NCI-H146 (cell line): ENCODE measurements around the gene TRERF1.

ENCODE experiments used
- DNase-seq: peaks from one replicate; lab custom pipeline; 2025; lab: John Stamatoyannopoulos, UW

TRERF1 gene

DNA sequence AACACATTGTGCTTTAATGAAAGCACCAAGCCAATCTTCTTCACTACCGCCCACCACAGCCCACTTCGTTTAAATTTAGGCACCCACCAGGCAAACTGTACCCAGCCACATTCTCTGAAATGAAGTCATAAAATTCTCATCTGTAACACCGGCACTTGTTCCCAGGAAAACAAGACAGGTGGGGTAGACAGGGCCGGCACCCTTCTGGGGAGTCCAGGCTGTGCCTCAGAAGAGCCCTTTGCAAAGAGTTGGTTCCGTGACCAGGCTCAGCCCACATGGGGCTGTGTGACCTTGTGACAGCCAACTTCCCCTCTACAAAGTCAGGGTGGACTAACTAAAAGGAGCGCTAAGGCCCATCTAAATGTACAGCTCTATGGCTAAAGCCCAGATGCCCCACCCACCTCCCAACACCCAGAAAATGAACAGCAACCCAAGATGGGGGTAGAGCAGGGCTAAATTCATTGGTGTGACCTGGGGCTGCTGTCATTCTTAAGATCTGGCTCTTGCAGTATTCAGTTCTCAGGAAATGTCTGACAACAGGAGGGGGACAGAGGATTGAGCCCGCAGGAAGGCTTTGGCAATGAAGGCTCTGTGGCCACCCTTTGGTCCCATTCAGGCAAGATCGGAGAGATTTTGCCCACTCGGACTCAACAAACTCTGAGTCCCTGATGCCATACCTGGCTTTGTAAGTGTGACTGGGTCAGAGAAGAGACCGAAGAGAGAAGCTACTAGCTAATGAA lies 56.7 kb downstream of the TRERF1 start:
- no peak for DNase-seq

DNA sequence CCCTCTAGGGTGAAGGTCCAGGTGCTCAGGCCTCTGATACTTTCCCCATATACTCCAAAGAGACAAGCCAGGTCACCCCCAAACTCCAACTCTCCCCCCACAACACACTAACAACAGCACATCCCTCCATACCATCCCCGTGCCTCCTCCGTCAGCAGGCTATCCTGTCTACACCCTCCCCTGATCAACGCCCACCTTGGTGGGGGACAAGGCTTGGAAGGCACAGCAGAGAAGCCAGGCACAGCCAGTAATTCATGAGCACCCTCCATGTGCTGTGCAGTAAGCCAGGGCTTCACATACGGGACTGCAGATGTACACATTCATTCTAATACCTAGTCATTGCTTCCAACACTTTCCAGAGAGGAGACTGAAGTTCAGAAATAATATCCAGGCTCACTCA lies 57.6 kb downstream of the TRERF1 start:
- no peak for DNase-seq

DNA sequence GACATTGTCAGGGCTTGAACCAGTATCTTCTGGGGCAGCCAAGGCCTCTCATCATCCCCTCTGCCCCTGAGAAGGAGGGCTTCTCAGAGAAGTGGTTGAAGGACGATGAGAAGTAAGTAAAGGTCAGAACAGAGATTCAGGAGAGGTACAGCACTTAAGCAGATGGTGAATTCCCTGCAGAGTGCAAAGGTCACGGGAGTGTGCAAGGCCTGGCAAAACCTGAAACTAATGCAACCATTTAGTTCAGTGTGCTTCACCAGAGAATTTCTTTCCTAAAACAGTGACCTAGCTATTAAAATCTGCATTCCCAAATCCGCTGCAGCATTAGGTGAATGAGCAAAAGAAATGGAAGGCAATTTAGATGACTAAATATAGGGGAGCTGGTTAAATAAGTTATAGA lies 58.4 kb downstream of the TRERF1 start:
- no peak for DNase-seq

DNA sequence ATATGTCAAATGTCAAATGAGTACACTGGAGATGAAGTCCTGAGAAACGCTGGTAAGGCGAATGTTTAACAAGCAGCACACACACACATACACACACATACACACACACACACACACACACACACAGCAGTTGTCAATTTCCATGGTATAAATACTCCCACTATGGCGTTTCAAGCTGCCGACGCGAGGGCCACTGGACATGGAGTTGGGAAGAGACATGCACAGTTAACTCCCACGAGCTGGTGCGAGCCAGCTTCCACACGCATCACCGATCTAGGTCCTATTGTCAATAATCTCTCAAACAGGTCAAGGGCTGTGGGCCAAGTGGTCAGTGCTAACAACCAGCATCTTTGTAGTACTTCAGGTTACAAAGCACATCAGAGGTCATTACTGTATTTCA lies 58.9 kb downstream of the TRERF1 start:
- no peak for DNase-seq

DNA sequence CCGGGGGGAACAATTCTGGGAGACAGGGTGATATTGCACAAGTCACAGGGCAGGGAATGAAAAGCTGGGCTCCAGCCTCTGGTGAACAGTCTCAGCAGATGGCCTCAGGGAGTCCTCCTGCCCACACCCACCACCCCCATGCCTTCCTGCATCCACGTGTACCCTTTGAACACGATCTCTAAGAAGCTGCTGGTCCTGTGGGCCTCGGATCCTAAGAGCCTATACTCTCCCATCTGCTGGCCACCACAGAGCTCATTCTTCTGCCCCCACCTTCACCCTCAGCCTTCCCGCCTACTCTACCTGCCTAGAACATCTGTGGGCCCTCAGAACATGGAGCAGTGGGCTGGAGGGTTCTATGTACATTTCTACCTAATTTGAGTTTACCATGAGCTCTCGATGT lies 60.3 kb downstream of the TRERF1 start:
- no peak for DNase-seq

DNA sequence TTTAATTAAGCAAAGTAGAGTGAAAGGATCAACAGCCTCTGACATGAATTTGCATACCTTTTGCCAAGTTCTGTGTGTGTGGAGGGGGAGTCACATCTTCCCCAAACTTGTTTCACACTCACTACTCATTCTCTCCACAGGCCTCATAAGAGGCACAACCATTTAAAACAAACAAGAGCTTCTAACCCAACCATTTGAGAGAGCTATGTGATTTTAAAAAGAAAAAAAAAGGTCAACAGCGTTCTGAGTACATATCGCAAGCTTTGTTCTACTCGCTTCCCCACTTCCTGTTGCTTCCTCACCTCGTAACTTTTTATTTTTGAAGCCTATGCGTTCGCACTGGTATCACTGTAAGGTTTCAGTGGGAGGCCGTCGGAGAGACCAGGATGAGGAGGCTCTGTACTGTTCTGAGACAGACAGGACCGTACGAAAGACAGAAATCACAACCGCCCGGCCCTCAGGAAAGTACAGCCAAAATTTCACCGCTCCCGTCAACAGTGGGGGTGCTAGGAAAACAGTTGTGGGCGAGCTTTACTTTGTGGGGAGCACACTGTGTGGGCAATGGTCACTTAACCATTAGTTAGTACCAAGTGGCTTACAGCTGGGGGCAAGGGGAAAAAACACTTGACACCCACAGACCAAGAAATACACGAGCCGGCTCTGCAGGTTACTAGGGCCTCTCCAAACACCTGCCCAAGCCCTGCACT lies 61.3 kb downstream of the TRERF1 start:
- no peak for DNase-seq

DNA sequence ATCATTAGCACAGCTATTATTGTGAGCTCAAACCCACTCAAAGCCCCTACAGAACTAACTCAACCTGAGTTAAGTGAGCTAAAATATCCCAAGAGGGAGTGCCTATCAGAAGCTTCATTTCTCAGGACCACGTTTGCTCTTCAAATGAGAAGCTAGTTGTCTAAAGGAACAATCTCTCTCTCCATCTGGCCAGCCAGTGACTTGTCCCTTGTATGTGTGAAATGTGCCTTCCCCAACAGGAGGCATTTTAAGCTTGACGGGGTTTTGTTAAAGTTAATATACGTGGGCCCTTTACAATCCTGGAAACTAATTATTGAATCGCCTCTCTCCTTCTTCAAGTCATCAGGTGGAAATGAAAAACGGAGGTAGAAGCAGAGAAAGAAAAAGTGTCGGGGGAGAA lies 62.0 kb downstream of the TRERF1 start:
- no peak for DNase-seq

DNA sequence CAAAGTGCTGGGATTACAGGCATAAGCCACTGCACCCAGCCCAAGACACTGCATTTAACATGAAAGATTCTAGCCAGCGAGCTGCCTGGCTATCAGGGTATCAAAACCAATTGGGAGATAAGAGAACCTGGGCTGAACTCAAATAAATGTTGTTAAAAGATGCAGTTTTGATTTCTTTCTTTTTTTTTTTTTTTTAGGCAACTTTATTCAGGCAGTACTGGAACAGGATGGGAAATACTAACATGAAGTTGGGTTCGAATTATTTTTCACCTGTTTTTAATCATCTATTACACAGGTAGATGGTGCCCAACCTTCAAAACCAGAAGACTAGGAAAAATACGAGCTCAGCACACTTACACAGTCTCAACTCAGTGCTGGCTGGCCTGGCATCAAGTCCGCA lies 63.7 kb downstream of the TRERF1 start:
- no peak for DNase-seq

DNA sequence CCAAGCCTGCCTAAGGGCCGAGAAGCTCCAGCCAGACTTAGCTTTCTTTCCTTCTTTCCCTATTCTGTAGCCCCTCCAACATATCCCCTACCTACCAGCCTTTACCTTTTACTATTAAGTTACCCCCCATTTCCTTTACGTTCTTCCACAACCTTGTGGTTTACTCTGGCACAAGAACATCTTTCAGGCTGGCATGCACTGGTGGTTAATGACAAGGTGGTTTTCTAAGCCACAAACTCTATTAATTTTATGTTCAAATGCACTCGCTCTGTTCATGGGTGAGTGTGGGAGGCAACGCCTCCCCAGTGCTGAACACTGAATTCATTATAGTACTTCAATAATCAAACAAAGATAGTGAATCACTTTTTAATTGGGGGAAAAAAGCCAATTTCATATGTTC lies 64.4 kb downstream of the TRERF1 start:
- no peak for DNase-seq

DNA sequence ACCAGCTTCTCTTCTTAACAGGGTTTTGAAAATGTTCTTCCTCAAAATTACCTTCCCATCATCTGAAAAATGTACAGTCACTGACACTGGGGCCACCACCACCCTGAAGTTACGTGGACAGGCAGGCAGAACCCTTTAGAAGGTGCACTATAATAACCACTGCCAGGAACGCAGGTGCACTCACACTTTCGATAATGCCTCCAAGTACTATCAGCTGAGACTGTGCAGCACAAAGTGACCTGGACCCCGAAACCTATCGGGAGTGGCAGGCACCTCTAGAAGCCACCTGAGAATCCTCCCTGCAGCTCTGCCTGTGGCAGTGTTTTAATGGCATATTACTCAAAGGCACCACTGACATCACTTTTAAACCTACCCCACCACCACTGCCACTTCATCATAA lies 66.4 kb downstream of the TRERF1 start:
- no peak for DNase-seq

DNA sequence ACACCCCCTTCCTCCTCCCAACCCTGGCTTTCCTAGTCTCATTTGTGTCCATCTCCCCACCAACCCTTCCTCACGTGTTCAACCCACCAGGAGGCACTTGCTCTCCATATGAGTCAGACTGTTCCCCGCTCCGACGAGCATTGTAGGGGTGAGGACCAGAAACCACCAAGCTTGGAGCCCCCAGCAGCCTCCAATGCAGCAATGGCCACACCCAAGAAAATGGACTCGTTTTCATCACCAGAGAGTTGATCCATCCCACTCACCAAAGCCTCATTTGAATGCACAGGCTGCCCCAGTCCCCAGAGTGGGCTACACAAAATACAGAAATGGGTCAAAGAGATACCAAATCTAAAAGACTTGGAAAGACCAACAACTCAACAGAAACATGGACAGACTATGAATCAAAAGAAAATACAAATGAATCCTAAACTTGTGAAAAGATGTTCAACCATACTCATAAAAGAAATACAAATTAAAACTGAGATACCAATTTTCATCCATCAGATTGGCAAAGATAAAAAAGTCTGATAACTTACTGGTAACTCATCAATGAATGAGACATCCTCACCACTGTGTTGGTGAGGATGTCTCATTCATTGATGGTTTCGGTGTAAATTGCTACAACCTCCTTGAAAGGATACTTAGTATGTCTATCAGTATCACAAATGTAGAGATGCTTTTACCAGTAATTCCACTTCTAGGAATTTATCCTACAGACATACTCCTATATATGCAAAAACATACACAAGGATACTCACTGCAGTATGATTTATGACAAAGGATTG lies 68.1 kb downstream of the TRERF1 start:
- DNase-seq = no peak

DNA sequence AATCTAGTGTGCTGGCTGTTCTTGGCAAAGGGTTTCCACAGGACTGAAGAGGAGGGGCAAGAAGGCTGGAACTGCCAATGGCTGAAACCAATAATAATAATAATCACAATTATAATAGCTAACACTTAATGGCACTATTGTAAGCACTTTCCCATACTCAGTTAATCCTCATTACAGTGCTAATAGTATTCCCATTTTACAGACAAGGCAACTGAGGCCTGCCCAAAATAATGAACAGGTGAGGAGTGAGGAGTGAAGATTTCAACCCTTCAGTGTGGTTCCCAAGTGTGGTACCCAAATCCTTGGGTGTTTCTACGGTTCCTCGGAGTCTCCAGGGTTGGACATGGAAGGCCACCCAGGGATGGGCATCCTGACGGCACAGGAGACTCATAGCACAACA lies 69.9 kb downstream of the TRERF1 start:
- DNase-seq = no peak

DNA sequence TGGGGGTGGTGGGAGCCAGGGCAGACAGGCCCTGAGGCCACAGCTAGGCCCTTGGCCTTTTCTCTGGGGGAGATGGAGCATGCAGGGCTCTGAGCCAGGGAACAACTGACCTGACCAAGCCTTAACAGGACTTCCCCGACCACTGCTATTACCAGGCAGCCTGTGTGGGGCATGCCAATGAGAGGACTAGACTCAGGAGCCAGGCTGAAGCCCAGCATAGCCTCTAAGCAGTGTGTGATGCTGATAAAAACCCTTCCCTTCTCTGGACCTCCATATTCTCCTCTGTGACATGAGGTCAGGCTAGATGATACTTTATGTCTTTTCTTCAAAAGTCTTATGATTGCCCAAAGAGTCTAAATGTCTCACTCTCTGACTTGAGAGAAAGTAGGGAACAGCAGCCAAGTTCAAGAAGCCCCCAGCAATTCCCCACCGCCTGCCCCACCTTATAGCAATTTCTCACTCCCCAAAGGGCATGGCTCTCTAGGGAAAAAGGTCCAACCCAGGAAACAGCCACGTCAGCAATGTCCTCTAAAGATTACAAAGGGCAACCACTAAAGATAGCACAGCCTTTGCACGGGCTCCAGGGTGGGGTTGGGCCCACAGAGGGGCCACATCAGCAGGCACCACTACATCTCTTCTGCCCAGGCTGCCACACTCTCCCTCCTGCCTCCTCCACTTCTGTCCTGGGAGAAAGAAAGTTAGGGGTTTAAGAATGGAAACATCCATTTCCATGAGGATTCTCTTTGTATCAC lies 71.3 kb downstream of the TRERF1 start:
- DNase-seq = no peak

DNA sequence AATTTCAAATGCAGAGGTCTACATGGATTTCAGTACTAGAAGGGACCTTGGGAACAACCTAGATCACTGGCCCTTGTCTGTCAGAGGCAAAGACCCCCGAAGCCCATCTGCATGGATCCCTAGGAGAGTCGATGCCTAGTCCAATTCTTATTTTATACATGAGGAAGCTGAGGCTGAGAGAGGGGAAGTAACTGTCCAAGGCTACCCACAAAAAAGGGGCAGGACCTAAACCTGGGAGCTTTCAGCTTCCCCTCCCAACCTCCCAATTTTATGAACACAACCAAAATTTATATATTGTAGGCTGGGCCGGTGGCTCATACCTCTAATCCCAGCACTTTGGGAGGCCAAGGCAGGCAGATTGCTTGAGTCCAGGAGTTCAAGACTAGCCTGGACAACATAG lies 73.2 kb downstream of the TRERF1 start:
- DNase-seq = no peak

DNA sequence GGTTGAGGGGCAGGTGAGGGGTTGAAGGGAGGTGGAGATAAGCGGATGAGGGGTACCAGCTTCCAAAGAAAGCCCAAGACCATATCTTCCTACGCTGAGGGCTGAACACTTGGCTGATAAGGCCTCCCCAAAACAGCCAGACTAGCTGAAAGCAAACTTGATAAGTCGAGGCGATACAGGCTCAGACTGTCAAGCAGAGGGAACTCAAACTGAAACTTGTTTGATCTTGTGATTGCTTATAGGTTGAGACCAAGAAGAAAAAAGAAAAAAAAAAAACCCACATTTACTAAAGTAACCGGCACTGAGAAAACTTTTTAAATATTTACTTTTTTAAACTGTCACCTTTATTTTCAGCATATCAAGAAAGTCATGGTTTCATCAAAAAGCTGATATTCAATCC lies 73.6 kb downstream of the TRERF1 start:
- DNase-seq = no peak

DNA sequence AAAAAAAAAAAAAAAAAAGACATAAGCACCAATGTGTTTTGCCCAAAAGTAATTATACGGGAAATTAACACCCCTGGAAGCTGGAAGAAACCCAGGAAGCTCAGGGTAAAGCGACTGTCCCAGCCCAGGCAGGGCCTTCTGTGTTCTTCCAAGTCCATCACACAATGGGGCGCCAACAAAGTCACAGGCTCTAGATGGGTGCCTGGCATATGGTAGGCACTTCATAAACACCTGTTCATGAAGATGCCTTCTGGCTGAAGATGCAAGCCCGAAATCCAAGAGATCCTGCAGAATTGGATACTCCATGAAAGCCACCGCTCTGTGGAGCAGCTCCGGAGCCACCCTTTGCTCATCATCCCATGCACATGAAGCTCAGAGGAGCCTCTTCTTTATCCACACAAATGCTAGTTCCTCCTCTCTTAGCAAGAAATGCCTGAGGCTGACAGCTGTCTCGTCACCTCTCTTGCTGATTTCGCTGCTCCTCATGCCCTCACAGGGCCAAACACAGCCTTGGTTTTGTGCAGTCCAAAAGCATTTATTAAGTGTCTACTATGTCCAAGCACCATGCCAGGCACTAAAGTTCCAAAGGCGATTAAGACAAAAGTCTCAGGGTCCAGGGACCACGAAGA lies 76.6 kb downstream of the TRERF1 start:
- no peak for DNase-seq

DNA sequence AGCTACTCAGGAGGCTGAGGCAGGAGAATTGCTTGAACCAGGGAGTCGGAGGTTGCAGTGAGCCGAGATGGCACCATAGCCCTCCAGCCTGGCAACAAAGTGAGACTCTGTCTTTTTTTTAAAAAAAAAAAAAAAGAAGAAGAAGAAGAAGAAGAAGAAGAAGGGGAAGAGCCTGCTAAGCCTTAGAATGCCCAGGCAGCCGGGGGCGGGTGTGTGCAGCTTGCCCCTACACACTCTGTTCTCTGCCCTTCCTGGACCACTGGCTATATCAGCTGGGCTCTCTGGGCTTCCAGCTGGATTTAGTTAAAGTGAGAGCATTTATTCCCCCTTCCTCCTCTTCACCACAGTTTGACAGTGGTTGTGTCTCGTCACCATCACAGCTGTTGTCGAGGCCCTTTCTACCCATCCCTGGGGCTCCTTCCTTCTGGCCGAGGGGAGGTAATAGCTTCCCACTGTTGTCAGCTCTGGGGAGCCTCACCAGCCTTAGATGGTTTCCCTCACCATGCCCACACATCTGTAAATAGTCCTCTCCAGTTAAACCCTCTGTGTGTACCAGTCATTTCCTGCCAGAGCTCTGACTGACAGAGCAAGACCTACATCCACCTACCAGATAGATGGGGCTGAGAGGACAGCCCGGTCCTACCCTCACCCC lies 77.6 kb downstream of the TRERF1 start:
- no peak for DNase-seq

DNA sequence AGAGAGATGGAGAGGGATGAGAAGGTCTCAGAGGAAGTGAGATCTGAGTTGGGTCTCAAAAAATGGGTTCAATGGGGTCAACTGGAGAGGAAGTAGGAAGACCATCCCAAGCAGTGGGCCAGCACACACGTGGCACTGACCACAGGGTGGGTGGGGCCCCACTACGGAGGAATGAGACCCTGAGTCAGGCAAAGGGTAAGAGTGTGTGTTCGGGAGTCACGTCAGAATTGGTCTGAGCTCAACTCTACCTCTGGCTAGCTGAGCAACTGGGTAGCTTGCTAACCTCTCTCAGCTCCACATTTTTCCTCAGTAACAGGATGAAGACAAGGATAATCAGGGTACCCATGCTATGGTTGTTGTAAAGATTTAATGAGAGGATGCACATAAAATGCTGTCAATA lies 79.0 kb downstream of the TRERF1 start:
- DNase-seq = no peak

DNA sequence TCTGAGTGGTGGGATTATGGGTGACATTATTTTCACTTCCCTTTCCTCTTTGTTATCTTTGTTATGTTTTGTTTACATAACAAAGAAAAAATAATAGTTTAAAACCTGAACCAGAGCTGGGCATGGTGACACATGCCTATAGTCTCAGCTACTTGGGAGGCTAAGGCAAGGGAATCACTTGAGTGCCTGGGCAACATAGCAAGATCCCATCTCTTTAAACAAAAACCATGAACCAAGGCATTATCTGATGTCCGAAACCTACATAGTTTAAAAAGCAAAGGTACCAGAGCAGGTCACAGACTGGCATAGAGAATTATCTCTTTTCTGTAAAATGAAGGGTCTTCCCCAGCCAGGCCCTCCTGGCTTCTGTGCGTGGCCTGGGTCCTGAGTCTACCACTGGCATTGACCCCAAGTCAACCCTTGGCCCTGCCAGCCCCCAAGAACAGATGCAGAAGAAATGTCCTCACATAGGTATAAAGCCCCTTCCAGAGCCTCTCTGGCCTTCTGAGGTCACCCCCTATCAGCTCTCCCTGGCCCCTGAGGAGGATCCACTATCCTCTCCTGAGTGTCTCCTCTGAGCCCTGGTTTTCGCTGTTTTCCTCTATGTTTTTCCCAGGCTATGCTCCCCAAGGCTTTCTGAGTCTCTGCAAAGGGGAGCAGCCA lies 81.3 kb downstream of the TRERF1 start:
- no peak for DNase-seq

DNA sequence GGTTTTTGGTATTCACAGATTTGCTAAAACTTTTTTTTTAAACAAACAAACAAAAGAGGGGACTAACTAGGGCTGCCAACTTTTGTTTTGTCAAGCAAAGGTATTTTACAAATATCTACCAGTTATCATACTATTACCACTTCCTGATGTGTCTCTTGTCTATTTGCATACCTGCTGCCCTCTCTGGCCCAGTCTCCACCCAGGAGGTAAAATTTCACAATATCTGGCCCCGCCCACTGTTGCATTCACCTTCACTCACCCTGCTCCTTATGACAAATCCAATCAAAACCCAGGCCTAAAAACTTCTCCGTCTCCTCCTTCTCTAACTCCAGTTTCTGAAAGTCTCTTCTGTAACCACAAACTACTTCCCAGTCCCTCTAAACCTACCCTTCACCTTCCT lies 82.2 kb downstream of the TRERF1 start:
- no peak for DNase-seq

DNA sequence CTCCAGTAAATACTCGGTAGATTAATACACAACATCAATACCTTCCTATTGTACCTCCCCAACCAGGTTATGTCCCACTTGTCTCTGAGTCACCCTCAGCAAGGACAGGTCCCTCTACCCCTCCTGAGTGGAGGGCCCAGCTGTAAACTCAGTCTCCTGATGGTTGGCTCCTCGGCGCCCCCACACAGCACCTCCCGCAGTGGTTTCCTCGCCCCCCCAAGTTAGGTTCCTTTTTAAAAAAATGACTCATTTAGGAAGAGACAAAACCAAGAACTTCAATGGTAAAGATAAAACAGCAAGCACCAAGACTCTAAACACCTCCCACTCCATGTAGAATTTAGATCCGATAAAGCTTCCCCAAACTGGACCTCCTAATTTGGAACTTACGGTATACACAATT lies 83.5 kb downstream of the TRERF1 start:
- DNase-seq = no peak
